Panc1 (cell line): ENCODE results near the gene ARMC2. TPM values are rescaled to one million over a fixed set of nuclear protein-coding genes. Genes with fewer than 3 reads are reported as not detected.
"Not testable (repeated sequence)": the region's sequence is repeated elsewhere in the genome, so short reads cannot be mapped to it uniquely, and the experiment has no call there.

Experiments used
- ATAC-seq: fragments of 200-7000 bp; cut with Tn5 transposase; 2 replicates; pipeline ENCODE4 v1.9.1; 2020; ENCODE audit warnings: mild to moderate bottlenecking, moderate library complexity
- BruUV-seq: library from RNA; stranded (reverse); fragments of 400-500 nt; replicated peaks from 2 replicates; lab custom pipeline; 2021; lab: Mats Ljungman, UMichigan
- CTCF ChIA-PET: fragments of 300-600 bp; sonication (Branson Sonifier 250); formaldehyde crosslinking; loops from one replicate; lab custom pipeline; 2022; ENCODE audit warnings: antibody characterized with exemption; lab: Charles Lee
- POLR2A ChIA-PET: fragments of 300-600 bp; sonication (Branson Sonifier 250); formaldehyde crosslinking; loops from one replicate; lab custom pipeline; 2022; ENCODE audit warnings: antibody characterized with exemption; lab: Charles Lee
- DNase-seq: peaks from one replicate; pipeline ENCODE4 v3.0.0-alpha.2; 2010; ENCODE audit warnings: low read depth, low spot score
- H3K27ac ChIP-seq: 2 replicates; pipeline ENCODE4 v1.5.1; 2011; ENCODE audit warnings: mild to moderate bottlenecking, low read length, inconsistent platforms
- H3K27me3 ChIP-seq: fragments of 200-500 bp; sonication (Bioruptor generic); 2 replicates; pipeline ENCODE4 v1.6.0; 2014; ENCODE audit warnings: low read length, inconsistent platforms; ENCODE audit not compliant: control insufficient read depth, insufficient read depth
- H3K36me3 ChIP-seq: fragments of 200-500 bp; sonication (Bioruptor generic); 2 replicates; pipeline ENCODE4 v1.5.1; 2014; ENCODE audit warnings: inconsistent platforms, mild to moderate bottlenecking, low read length, moderate library complexity; ENCODE audit not compliant: control insufficient read depth, insufficient read depth
- H3K4me1 ChIP-seq: 2 replicates; pipeline ENCODE4 v1.5.1; 2011; ENCODE audit warnings: inconsistent platforms, mild to moderate bottlenecking, low read length, moderate library complexity; ENCODE audit not compliant: control insufficient read depth, insufficient read depth
- H3K4me3 ChIP-seq, 2 experiments: 2 replicates each; pipeline ENCODE4 v1.5.1; 2011 to 2012; ENCODE audit warnings: low read depth in 2 of 2, low read length in 2 of 2, mild to moderate bottlenecking in 2 of 2, inconsistent platforms in 1 of 2, moderate library complexity in 1 of 2
- H3K9me3 ChIP-seq: fragments of 200-500 bp; sonication (Bioruptor generic); 2 replicates; pipeline ENCODE4 v1.5.1; 2014; ENCODE audit warnings: low read depth, mild to moderate bottlenecking, inconsistent platforms, low read length, moderate library complexity; ENCODE audit not compliant: control insufficient read depth, insufficient read depth
- CTCF ChIP-seq: fragments of 450-650 bp; IDR thresholded peaks from 2 replicates; pipeline ENCODE4 v1.5.1; 2017; ENCODE audit warnings: mild to moderate bottlenecking
- POLR2AphosphoS5 ChIP-seq: IDR thresholded peaks from 2 replicates; pipeline ENCODE4 v1.6.1; 2012; ENCODE audit warnings: mild to moderate bottlenecking, low read depth, low read length, moderate library complexity
- SIN3A ChIP-seq: IDR thresholded peaks from 2 replicates; pipeline ENCODE4 v1.6.1; 2012; ENCODE audit warnings: low read depth, mild to moderate bottlenecking, low read length, moderate library complexity, borderline replicate concordance; ENCODE audit not compliant: insufficient read depth
- TCF7L2 ChIP-seq: IDR thresholded peaks from 2 replicates; pipeline ENCODE4 v1.6.1; 2011; ENCODE audit warnings: mild to moderate bottlenecking, low read depth, low read length, inconsistent platforms
- in situ Hi-C: cut with HindIII; loops from 2 replicates; pipeline ENCODE4 v1.10.0; 2016; ENCODE audit warnings: low sequenced_read_pairs, low pct_unique_long_range_greater_than_20kb
- intact Hi-C: fragments of 100-400 bp; cut with micrococcal nuclease; formaldehyde crosslinking; loops from one replicate; pipeline ENCODE4 v1.10.0; 2022; ENCODE audit not compliant: unreplicated experiment
- total RNA-seq: library from RNA; stranded (reverse); gene quantifications from one replicate; pipeline ENCODE4 v1.2.1, GENCODE V29; 2021; ENCODE audit not compliant: unreplicated experiment
- TF ChIP-seq, protein P1 (sequence below), 2 experiments: IDR thresholded peaks; 2 replicates each; pipeline ENCODE4 v1.6.1; 2011 to 2012; ENCODE audit warnings: low read depth in 2 of 2, control low read depth in 1 of 2, low read length in 1 of 2, mild to moderate bottlenecking in 1 of 2, moderate library complexity in 1 of 2; ENCODE audit not compliant: insufficient read depth in 1 of 2

ARMC2 gene
- total RNA-seq, 1 experiment from 2014 or later = 9.3 TPM

DNA sequence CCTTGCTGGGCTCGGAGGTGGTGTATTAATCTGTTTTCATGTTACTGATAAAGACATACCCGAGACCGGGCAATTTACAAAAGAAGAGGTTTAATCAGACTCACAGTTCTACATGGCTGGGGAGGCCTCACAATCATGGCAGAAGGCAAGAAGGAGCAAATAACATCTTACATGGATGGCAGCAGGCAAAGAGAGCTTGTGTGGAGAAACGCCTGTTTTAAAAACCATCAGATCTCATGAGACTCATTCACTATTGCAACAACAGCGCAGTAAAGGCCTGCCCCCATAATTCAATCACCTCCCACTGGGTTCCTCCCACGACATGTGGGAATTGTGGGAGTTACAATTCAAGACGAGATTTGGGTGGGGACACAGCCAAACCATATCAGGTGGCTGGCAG lies 30.9 kb upstream of the ARMC2 start:
- H3K9me3 ChIP-seq, POLR2A ChIA-PET, DNase-seq, H3K27ac ChIP-seq, intact Hi-C loops, H3K4me3 ChIP-seq, H3K4me1 ChIP-seq, CTCF ChIA-PET, in situ Hi-C loops, ATAC-seq, H3K27me3 ChIP-seq, H3K36me3 ChIP-seq, BruUV-seq: not testable (repeated sequence)

DNA sequence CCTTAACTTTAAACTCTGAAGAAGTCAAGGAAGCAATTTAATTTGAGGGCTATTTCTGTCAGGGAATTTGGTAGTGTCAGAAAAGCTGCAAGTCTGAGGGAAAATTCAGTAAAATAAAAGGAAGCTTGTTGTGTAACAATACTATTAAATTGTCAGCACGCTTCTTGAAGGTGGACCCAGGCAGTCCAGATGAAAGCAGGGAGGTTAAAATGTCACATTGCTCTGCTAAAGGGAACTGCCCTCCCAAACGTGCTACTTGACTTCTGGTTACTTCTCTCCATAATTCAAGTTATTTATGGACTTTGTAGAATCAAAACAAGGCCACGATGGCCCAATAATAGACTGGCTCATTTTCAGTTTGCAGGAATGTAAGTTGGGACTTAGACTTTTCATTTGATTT lies 28.2 kb upstream of the ARMC2 start:
- ATAC-seq (no peak), DNase-seq (no peak)
- ChIA-PET CTCF (no interaction called here), POLR2A (no interaction called here)
- H3K4me1 ChIP-seq = no peaks in the 10 kb centered on the region
- H3K36me3 ChIP-seq = no peaks in the 10 kb centered on the region
- H3K4me3 ChIP-seq = no peak overlapping the region
- H3K27me3 ChIP-seq = no peaks in the 10 kb centered on the region
- H3K9me3 ChIP-seq = no peaks in the 10 kb centered on the region
- intact Hi-C loops (no loop called here), in situ Hi-C loops (no loop called here)
- no peak overlapping the region for H3K27ac ChIP-seq
- no TSS peak for BruUV-seq
- no peak for TF ChIP-seq POLR2AphosphoS5
- TF ChIP-seq, protein P1, sequence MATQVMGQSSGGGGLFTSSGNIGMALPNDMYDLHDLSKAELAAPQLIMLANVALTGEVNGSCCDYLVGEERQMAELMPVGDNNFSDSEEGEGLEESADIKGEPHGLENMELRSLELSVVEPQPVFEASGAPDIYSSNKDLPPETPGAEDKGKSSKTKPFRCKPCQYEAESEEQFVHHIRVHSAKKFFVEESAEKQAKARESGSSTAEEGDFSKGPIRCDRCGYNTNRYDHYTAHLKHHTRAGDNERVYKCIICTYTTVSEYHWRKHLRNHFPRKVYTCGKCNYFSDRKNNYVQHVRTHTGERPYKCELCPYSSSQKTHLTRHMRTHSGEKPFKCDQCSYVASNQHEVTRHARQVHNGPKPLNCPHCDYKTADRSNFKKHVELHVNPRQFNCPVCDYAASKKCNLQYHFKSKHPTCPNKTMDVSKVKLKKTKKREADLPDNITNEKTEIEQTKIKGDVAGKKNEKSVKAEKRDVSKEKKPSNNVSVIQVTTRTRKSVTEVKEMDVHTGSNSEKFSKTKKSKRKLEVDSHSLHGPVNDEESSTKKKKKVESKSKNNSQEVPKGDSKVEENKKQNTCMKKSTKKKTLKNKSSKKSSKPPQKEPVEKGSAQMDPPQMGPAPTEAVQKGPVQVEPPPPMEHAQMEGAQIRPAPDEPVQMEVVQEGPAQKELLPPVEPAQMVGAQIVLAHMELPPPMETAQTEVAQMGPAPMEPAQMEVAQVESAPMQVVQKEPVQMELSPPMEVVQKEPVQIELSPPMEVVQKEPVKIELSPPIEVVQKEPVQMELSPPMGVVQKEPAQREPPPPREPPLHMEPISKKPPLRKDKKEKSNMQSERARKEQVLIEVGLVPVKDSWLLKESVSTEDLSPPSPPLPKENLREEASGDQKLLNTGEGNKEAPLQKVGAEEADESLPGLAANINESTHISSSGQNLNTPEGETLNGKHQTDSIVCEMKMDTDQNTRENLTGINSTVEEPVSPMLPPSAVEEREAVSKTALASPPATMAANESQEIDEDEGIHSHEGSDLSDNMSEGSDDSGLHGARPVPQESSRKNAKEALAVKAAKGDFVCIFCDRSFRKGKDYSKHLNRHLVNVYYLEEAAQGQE (IDR thresholded peaks at IDR 0.05; ENCODE audit: insufficient read depth in 1 of 2, low read depth in 2 of 2, low read length in 1 of 2) = no peak
- TF ChIP-seq CTCF = no peak
- TF ChIP-seq SIN3A = no peak
- no peak for TF ChIP-seq TCF7L2

DNA sequence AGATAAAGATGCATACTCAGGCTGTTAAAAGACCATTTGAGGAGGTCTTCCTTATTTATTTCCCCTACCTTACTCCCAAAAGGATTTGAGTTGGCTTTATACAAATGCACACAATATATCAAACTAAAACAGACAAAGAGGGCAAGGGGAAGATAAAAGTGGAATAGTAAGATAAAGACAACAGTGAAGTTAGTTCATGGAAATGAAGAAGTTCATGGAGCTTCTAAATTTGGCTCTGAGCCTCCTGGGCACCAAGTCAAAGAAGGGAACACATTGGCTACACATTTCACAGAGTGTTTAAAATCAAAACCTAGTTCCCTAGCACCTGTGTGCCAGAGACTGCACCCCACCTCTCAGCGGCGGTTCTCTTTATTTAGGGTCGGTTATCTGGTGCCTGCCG lies 25.8 kb upstream of the ARMC2 start:
- Histone ChIP-seq H3K36me3 (no peaks in the 10 kb centered on the region), H3K4me3 (no peak overlapping the region), H3K4me1 (no peaks in the 10 kb centered on the region), H3K27me3 (no peaks in the 10 kb centered on the region), H3K27ac (no peak overlapping the region), H3K9me3 (no peaks in the 10 kb centered on the region; the same call in 1 of the 2 replicates)
- ATAC-seq = no peak
- in situ Hi-C loops (no loop called here), intact Hi-C loops (no loop called here)
- DNase-seq = no peak
- POLR2A ChIA-PET = interaction anchor here (0.6 to 0.7 kb wide), 2 partner anchors 26 to 440 kb away, joined by 3 read pairs; partner anchors contain the start of gene ARMC2
- no TSS peak for BruUV-seq
- CTCF ChIA-PET = interaction anchor here (1.1 kb wide), 1 partner anchor 13 kb away, joined by 3 read pairs; no protein-coding TSS in a partner anchor
- TF ChIP-seq TCF7L2 = no peak
